Stimulated activated CD8-positive, alpha-beta memory T cell treated with anti-CD3 and anti-CD28 coated beads, Interleukin-12 subunit alpha, Interleukin-12 subunit beta, amount 100 ng/mL, for 24 hours (primary cell): ENCODE results near the gene PLPPR3.

ENCODE experiments used
- DNase-seq: peaks from one replicate; pipeline ENCODE4 v3.0.0-alpha.2; 2020; ENCODE audit errors: extremely low read depth

PLPPR3 gene

GRCh38 chr19:778910-779653 lies 42.7 kb downstream of the PLPPR3 start:
- no peak for DNase-seq

- DNase-seq, result no peak
Measured at GRCh38 chr19:776549-776948, 45.2 kb downstream of the PLPPR3 start.

GRCh38 chr19:772730-773436 lies 48.9 kb downstream of the PLPPR3 start:
- DNase-seq, result no peak

- DNase-seq, result no peak
Measured at GRCh38 chr19:772063-772462, 49.7 kb downstream of the PLPPR3 start.

GRCh38 chr19:771332-771785 lies 50.4 kb downstream of the PLPPR3 start:
- DNase-seq, result no peak

GRCh38 chr19:769616-770015 lies 52.1 kb downstream of the PLPPR3 start:
- DNase-seq, result no peak

GRCh38 chr19:768424-768823 lies 53.3 kb downstream of the PLPPR3 start:
- DNase-seq, result no peak

- DNase-seq, result no peak
Measured at GRCh38 chr19:765179-765738, 56.5 kb downstream of the PLPPR3 start.

- DNase-seq, result no peak
Measured at GRCh38 chr19:764301-764700, 57.5 kb downstream of the PLPPR3 start.

- no peak for DNase-seq
Measured at GRCh38 chr19:763869-764268, 57.9 kb downstream of the PLPPR3 start.

- no peak for DNase-seq
Measured at GRCh38 chr19:763181-763580, 58.6 kb downstream of the PLPPR3 start.
